Fibroblast of peridontal ligament (primary cell): ENCODE measurements around the gene DNAH8.

Experiments used
- DNase-seq: peaks from one replicate; pipeline ENCODE4 v3.0.0-alpha.2; 2010; ENCODE audit errors: extremely low read depth

DNAH8 gene

GRCh38 chr6:38702558-38703397 is 12.3 kb upstream of the DNAH8 start, which contains the start of gene GLO1:
GLO1 (minus strand) TSS chr6:38703145; CDS start chr6:38703054, 91 bp downstream.
- peak; percentile 99 for DNase-seq

- DNase-seq = no peak
Observed at GRCh38 chr6:38703949-38704590, 11.0 kb upstream of the DNAH8 start.

GRCh38 chr6:38705924-38706323 is 9.2 kb upstream of the DNAH8 start:
- no peak for DNase-seq

GRCh38 chr6:38708496-38708895 is 6.6 kb upstream of the DNAH8 start:
- DNase-seq = no peak

GRCh38 chr6:38713812-38714211 is 1.3 kb upstream of the DNAH8 start:
- DNase-seq = no peak

- no peak for DNase-seq
Observed at GRCh38 chr6:38714239-38715015, 684 bp upstream of the DNAH8 start.

- no peak for DNase-seq
Observed at GRCh38 chr6:38716825-38717224, 1.7 kb downstream of the DNAH8 start.

GRCh38 chr6:38719358-38719757 is 4.2 kb downstream of the DNAH8 start:
- no peak for DNase-seq

GRCh38 chr6:38720295-38720694 is 5.2 kb downstream of the DNAH8 start:
- peak; percentile 8 for DNase-seq

- no peak for DNase-seq
Observed at GRCh38 chr6:38722038-38722437, 6.9 kb downstream of the DNAH8 start.

- no peak for DNase-seq
Observed at GRCh38 chr6:38722727-38723334, 7.7 kb downstream of the DNAH8 start.

GRCh38 chr6:38723783-38724182 is 8.7 kb downstream of the DNAH8 start:
- no peak for DNase-seq

- DNase-seq = no peak
Observed at GRCh38 chr6:38724343-38724742, 9.2 kb downstream of the DNAH8 start.

GRCh38 chr6:38725414-38726183 is 10.5 kb downstream of the DNAH8 start:
- no peak for DNase-seq

- DNase-seq = no peak
Observed at GRCh38 chr6:38728203-38728602, 13.1 kb downstream of the DNAH8 start.

GRCh38 chr6:38730140-38730862 is 15.2 kb downstream of the DNAH8 start:
- DNase-seq = no peak

GRCh38 chr6:38736951-38737350 is 21.8 kb downstream of the DNAH8 start:
- DNase-seq = no peak

- DNase-seq = no peak
Observed at GRCh38 chr6:38738261-38738660, 23.1 kb downstream of the DNAH8 start.

- DNase-seq = peak; percentile 9
Observed at GRCh38 chr6:38739532-38739931, 24.4 kb downstream of the DNAH8 start.

- no peak for DNase-seq
Observed at GRCh38 chr6:38749473-38749872, 34.4 kb downstream of the DNAH8 start.
